ENCODE data around the gene SLC28A2. TPM values are rescaled to one million over a fixed set of nuclear protein-coding genes. Genes with fewer than 3 reads are reported as not detected.
"Not testable (repeated sequence)": the region's sequence is repeated elsewhere in the genome, so short reads cannot be mapped to it uniquely, and the experiment has no call there.

Gene SLC28A2
- total RNA-seq, 1 experiment from 2014 or later = 0.23 TPM

DNA sequence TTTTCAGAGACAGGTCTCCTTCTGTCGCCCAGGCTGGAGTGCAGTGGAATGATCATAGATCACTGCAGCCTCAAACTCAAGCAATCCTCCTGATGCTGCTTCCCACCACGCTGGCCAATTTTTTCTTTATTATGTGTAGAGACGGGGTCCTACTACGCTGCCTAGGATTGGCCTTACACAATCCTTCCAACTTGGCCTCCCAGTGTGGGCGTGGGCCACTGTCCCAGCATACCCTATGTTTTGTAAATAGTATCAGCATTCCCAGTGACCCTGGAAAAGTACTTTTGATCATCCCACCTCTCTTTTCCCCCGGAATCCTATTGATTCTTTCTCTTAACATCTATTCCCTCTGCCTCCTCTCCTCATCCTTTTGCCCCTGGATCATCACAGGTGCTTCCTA lies 36.9 kb downstream of the SLC28A2 start:
- POLR2A ChIA-PET = no interaction called here
- intact Hi-C loops (cut with micrococcal nuclease; ENCODE audit: unreplicated experiment) = no loop called here

DNA sequence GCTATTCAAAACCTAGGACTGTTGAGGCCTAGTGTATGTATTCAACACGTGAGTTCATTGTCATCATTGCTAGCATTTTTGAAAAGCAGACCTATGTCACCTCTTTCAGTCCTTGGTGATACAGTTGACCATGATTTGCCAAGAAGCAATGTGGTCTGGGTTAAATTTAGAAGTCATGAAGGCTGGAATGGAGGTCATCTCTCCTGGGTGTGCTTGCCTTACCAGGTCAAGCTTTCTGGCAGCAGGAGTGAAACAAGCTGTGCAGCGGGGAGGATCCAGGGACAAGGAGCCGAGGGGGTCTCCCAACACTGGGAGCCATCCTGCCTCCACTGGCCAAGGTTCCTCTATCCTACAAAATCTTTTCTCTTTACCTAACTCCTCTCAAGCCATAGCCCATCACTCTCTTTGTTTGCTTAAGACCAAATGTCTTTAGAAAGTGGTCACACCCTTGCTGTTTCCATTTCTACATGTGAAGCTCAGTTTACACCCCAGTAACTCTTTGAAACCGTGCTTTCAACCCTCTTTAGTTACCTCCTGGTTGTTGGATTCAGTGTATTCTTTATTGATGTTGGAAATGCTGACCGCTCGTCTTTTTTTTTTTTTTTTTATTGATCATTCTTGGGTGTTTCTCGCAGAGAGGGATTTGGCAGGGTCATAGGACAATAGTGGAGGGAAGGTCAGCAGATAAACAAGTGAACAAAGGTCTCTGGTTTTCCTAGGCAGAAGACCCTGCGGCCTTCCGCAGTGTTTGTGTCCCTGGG lies 40.0 kb downstream of the SLC28A2 start:
- intact Hi-C loops (cut with micrococcal nuclease; ENCODE audit: unreplicated experiment) = no loop called here
- Histone ChIP-seq H3K27me3 (ENCODE audit: control insufficient read depth, insufficient read depth, low read length) (0 out of 2 replicates have a peak, but pooled peaks cover 2% of the 10 kb centered on the region), H3K36me3 (ENCODE audit: control insufficient read depth, insufficient read depth, low read length) (no peaks in the 10 kb centered on the region), H3K4me1 (ENCODE audit: control insufficient read depth, insufficient read depth, low read length) (no peaks in the 10 kb centered on the region), H3K27ac (ENCODE audit: low read length) (no peak overlapping the region), H3K4me3 (ENCODE audit: low read depth in 2 of 2, low read length in 2 of 2) (no peak overlapping the region), H3K9me3 (ENCODE audit: control insufficient read depth, insufficient read depth, low read depth, low read length) (no peaks in the 10 kb centered on the region)
- no peak for ATAC-seq
- CTCF ChIA-PET = no interaction called here
- in situ Hi-C loops (cut with HindIII; ENCODE audit: low pct_unique_long_range_greater_than_20kb, low sequenced_read_pairs) = no loop called here
- POLR2A ChIA-PET = interaction anchor here (0.6 kb wide), 1 partner anchor 128 kb away, joined by 5 read pairs; no protein-coding TSS in a partner anchor
- no TSS peak for BruUV-seq (replicated peaks)
- DNase-seq (ENCODE audit: low read depth, low spot score) = no peak
- TF ChIP-seq SIN3A (IDR thresholded peaks at IDR 0.05; ENCODE audit: borderline replicate concordance, insufficient read depth, low read depth, low read length) (no peak), TCF7L2 (IDR thresholded peaks at IDR 0.05; ENCODE audit: low read depth, low read length) (no peak), POLR2AphosphoS5 (IDR thresholded peaks at IDR 0.05; ENCODE audit: low read depth, low read length) (no peak)
- TF ChIP-seq, protein P1, sequence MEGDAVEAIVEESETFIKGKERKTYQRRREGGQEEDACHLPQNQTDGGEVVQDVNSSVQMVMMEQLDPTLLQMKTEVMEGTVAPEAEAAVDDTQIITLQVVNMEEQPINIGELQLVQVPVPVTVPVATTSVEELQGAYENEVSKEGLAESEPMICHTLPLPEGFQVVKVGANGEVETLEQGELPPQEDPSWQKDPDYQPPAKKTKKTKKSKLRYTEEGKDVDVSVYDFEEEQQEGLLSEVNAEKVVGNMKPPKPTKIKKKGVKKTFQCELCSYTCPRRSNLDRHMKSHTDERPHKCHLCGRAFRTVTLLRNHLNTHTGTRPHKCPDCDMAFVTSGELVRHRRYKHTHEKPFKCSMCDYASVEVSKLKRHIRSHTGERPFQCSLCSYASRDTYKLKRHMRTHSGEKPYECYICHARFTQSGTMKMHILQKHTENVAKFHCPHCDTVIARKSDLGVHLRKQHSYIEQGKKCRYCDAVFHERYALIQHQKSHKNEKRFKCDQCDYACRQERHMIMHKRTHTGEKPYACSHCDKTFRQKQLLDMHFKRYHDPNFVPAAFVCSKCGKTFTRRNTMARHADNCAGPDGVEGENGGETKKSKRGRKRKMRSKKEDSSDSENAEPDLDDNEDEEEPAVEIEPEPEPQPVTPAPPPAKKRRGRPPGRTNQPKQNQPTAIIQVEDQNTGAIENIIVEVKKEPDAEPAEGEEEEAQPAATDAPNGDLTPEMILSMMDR (IDR thresholded peaks at IDR 0.05) = no peak
- TF ChIP-seq, protein P2, sequence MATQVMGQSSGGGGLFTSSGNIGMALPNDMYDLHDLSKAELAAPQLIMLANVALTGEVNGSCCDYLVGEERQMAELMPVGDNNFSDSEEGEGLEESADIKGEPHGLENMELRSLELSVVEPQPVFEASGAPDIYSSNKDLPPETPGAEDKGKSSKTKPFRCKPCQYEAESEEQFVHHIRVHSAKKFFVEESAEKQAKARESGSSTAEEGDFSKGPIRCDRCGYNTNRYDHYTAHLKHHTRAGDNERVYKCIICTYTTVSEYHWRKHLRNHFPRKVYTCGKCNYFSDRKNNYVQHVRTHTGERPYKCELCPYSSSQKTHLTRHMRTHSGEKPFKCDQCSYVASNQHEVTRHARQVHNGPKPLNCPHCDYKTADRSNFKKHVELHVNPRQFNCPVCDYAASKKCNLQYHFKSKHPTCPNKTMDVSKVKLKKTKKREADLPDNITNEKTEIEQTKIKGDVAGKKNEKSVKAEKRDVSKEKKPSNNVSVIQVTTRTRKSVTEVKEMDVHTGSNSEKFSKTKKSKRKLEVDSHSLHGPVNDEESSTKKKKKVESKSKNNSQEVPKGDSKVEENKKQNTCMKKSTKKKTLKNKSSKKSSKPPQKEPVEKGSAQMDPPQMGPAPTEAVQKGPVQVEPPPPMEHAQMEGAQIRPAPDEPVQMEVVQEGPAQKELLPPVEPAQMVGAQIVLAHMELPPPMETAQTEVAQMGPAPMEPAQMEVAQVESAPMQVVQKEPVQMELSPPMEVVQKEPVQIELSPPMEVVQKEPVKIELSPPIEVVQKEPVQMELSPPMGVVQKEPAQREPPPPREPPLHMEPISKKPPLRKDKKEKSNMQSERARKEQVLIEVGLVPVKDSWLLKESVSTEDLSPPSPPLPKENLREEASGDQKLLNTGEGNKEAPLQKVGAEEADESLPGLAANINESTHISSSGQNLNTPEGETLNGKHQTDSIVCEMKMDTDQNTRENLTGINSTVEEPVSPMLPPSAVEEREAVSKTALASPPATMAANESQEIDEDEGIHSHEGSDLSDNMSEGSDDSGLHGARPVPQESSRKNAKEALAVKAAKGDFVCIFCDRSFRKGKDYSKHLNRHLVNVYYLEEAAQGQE (IDR thresholded peaks at IDR 0.05; ENCODE audit: insufficient read depth in 1 of 2, low read depth in 2 of 2, low read length in 1 of 2) = no peak

More for the DNA sequence above, 36.9 kb downstream of the SLC28A2 start:
- in situ Hi-C loops (cut with HindIII; ENCODE audit: low pct_unique_long_range_greater_than_20kb, low sequenced_read_pairs) = no loop called here
- DNase-seq (ENCODE audit: low read depth, low spot score) (no peak), ATAC-seq (no peak)
- Histone ChIP-seq H3K27me3 (ENCODE audit: control insufficient read depth, insufficient read depth, low read length) (peaks cover 2% of the 10 kb centered on the region; the same call in 1 of the 2 replicates), H3K4me3 (ENCODE audit: low read depth in 2 of 2, low read length in 2 of 2) (no peak overlapping the region), H3K4me1 (ENCODE audit: control insufficient read depth, insufficient read depth, low read length) (no peaks in the 10 kb centered on the region), H3K36me3 (ENCODE audit: control insufficient read depth, insufficient read depth, low read length) (no peaks in the 10 kb centered on the region), H3K27ac (ENCODE audit: low read length) (no peak overlapping the region), H3K9me3 (ENCODE audit: control insufficient read depth, insufficient read depth, low read depth, low read length) (no peaks in the 10 kb centered on the region)
- BruUV-seq (replicated peaks) = no TSS peak
- TF ChIP-seq, protein P1 (IDR thresholded peaks at IDR 0.05) = no peak
- TF ChIP-seq SIN3A (IDR thresholded peaks at IDR 0.05; ENCODE audit: borderline replicate concordance, insufficient read depth, low read depth, low read length) = no peak
- no peak for TF ChIP-seq TCF7L2 (IDR thresholded peaks at IDR 0.05; ENCODE audit: low read depth, low read length)
- no peak for TF ChIP-seq POLR2AphosphoS5 (IDR thresholded peaks at IDR 0.05; ENCODE audit: low read depth, low read length)
- TF ChIP-seq, protein P2 (IDR thresholded peaks at IDR 0.05; ENCODE audit: insufficient read depth in 1 of 2, low read depth in 2 of 2, low read length in 1 of 2) = no peak
- CTCF ChIA-PET = no interaction called here

DNA sequence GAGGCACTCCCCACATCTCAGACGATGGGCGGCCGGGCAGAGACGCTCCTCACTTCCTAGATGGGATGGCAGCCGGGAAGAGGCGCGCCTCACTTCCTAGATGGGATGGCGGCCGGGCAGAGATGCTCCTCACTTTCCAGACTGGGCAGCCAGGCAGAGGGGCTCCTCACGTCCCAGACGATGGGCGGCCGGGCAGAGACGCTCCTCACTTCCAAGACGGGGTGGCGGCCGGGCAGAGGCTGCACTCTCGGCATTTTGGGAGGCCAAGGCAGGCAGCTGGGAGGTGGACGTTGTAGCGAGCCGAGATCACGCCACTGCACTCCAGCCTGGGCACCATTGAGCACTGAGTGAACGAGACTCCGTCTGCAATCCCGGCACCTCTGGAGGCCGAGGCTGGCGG lies 41.3 kb downstream of the SLC28A2 start:
- CTCF ChIA-PET; in situ Hi-C loops (cut with HindIII; ENCODE audit: low pct_unique_long_range_greater_than_20kb, low sequenced_read_pairs); H3K4me1 ChIP-seq (ENCODE audit: control insufficient read depth, insufficient read depth, low read length); H3K27ac ChIP-seq (ENCODE audit: low read length); H3K9me3 ChIP-seq (ENCODE audit: control insufficient read depth, insufficient read depth, low read depth, low read length); intact Hi-C loops (cut with micrococcal nuclease; ENCODE audit: unreplicated experiment); DNase-seq (ENCODE audit: low read depth, low spot score); BruUV-seq (replicated peaks); POLR2A ChIA-PET; ATAC-seq; H3K27me3 ChIP-seq (ENCODE audit: control insufficient read depth, insufficient read depth, low read length); H3K36me3 ChIP-seq (ENCODE audit: control insufficient read depth, insufficient read depth, low read length); H3K4me3 ChIP-seq (ENCODE audit: low read depth in 2 of 2, low read length in 2 of 2): not testable (repeated sequence)
